Mesodermal cell (in vitro differentiated cells): ENCODE results near the gene CALN1.

Experiments
- H3K27ac ChIP-seq: 2 replicates; pipeline ENCODE4 v1.7.0; 2013; ENCODE audit warnings: mild to moderate bottlenecking, low read depth, low read length, moderate library complexity; ENCODE audit not compliant: severe bottlenecking
- H3K36me3 ChIP-seq: 2 replicates; pipeline ENCODE4 v1.7.1; 2013; ENCODE audit warnings: mild to moderate bottlenecking, low read length, moderate library complexity; ENCODE audit not compliant: control insufficient read depth, insufficient read depth
- H3K4me1 ChIP-seq: one replicate; pipeline ENCODE4 v1.7.1; 2013; ENCODE audit warnings: mild to moderate bottlenecking, low read length; ENCODE audit not compliant: insufficient read depth, control insufficient read depth, poor library complexity, severe bottlenecking
- H3K4me3 ChIP-seq: 2 replicates; pipeline ENCODE4 v1.7.0; 2013; ENCODE audit warnings: low read length, control low read depth, mild to moderate bottlenecking; ENCODE audit not compliant: insufficient read depth, poor library complexity, severe bottlenecking; ENCODE audit errors: extremely low read depth
- H3K9me3 ChIP-seq: 2 replicates; pipeline ENCODE4 v1.7.1; 2013; ENCODE audit warnings: mild to moderate bottlenecking, low read length, moderate library complexity; ENCODE audit not compliant: control insufficient read depth
- WGBS, 2 experiments: methylation state at CpG; one replicate each; pipeline ENCODE4 v1.1.5; 2013; ENCODE audit warnings: missing lambda C conversion rate in 2 of 2; ENCODE audit not compliant: insufficient coverage in 2 of 2; 5-methylcytosine and 5-hydroxymethylcytosine counted together

Gene CALN1

DNA sequence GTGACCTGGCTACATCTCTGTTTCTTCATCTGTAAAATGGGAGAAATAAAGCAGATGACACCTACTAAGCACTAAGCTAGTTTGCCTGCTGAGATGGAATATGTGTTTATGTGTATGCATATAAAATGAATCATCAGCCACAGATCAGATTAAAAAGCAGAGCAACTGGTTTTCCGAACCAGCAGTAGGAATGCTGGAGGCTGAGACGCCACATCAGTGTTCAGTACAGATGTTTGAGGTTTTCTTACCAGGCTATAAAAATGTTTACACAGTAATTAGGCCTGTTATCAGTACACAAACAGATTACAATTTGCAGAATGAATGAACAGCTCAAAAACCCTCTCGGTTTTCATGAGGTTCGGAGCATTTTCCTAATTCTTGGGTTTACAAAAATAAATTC lies 85.8 kb downstream of the CALN1 start:
- no peak overlapping the region for H3K27ac ChIP-seq
- 100% methylated on average over 2 of the region's 4 CpGs; no CpG with 5 or more reads in 1 of the 2 experiments for WGBS, 2 experiments
- no peaks in the 10 kb centered on the region for H3K36me3 ChIP-seq
- no peaks in the 10 kb centered on the region for H3K4me1 ChIP-seq
- H3K9me3 ChIP-seq, result no peaks in the 10 kb centered on the region
- no peak overlapping the region for H3K4me3 ChIP-seq

DNA sequence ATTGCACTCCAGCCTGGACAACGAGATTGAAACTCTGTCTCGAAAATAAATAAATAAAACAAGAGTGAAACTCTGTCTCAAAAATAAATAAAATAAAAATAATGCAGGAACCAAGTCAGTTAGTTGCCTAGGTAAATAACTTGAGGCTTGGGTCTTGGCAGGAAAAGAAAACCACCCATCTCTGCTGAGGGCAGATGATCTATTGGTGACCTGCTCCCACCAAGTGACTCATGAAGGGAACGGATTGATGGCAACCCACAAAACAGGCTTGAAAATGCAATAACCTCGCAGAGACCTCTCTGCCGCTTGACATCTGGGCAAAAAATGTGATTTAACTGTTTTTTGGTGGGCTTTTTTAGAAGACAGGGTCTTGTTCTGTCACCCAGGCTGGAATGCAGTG lies 86.6 kb downstream of the CALN1 start:
- no peak overlapping the region for H3K4me3 ChIP-seq
- WGBS, 2 experiments, result 94 to 96% methylated on average over 2 to 3 of the region's 5 CpGs
- H3K9me3 ChIP-seq, result no peaks in the 10 kb centered on the region
- no peaks in the 10 kb centered on the region for H3K4me1 ChIP-seq
- no peak overlapping the region for H3K27ac ChIP-seq
- H3K36me3 ChIP-seq, result no peaks in the 10 kb centered on the region

DNA sequence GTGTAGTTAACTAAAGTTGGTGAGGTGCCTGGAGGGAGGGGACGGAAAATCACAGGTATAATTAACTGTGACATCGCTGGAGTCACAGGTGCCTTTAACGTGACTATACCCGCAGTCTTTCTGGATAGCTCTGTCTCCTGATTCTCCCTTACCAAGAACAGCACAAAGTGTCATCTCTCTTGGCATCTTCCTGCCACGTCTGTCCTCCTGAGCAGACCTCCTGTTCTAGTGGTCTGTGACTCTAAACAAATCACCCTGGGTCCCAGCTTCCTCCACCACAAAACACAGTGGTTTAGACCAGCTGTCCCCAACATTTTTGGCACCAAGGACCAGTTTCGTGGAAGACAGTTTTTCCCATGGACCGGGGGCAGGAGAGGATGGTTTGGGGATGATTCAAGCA lies 90.5 kb downstream of the CALN1 start:
- Histone ChIP-seq H3K27ac (no peak overlapping the region), H3K9me3 (no peaks in the 10 kb centered on the region), H3K36me3 (no peaks in the 10 kb centered on the region), H3K4me1 (no peaks in the 10 kb centered on the region), H3K4me3 (no peak overlapping the region)
- WGBS, 2 experiments, result 93 to 95% methylated on average over 2 to 5 of the region's 7 CpGs

DNA sequence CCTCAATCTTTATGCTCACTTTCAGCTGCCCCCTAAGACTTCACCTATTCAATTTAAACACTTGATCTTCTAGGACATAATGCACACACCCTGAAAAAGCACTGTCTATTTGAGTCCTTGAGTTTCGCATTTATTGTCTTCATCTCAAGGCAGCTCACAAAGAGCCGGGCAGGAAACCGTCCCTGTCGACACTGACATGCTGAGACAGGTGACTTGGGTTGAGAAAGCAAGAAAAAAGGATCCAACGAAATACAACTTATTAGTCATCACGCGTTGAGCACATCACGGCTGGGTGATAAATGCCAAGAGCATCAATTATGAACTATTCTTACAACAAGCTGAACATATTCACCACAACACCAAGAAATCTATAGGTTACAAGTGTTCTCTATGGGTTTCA lies 91.1 kb downstream of the CALN1 start:
- Histone ChIP-seq H3K4me3 (no peak overlapping the region), H3K4me1 (no peaks in the 10 kb centered on the region), H3K36me3 (no peaks in the 10 kb centered on the region), H3K9me3 (no peaks in the 10 kb centered on the region), H3K27ac (no peak overlapping the region)
- 89 to 93% methylated on average over 8 of the region's 8 CpGs for WGBS, 2 experiments

DNA sequence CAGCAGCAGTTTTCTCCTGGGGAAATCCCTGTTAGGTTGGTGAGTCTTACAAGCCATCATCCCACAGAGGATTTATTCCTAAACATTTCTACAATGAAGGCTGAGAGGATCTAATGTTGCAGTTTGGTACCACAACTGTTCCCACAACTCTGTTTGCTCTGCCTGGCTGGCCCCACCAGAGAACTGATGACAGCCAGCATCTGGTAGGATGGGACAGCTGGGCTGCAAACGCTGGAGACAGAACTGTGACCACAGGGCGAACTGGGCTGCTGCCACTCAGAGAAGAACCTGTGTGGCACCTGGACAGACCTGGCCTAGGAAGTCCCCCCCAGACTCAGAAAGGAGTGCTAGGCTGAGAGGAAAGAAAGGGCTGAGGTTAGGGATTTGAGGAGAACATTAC lies 94.8 kb downstream of the CALN1 start:
- 57 to 79% methylated on average over 2 of the region's 2 CpGs for WGBS, 2 experiments
- Histone ChIP-seq H3K9me3 (no peaks in the 10 kb centered on the region), H3K27ac (no peak overlapping the region)

DNA sequence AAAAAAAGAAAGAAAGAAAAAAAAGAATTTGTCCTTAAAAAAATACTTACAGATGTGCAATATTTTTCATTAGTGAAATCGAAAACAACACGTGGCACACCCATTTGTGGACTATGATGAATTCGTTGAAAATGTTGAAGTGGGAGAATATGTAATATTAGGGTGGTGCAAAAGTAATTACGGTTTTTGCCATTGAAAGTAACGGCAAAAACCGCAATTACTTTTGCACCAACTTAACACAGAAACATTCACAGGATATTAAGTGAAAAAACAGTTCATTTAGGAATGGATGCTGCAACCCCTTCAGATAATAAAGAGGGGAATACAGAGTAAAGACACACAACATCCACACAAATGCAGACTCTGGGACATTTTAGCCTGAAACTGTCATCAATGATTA lies 96.0 kb downstream of the CALN1 start:
- no peak overlapping the region for H3K27ac ChIP-seq
- H3K36me3 ChIP-seq, result no peaks in the 10 kb centered on the region
- 100% methylated on average over 3 of the region's 6 CpGs; no CpG with 5 or more reads in 1 of the 2 experiments for WGBS, 2 experiments
- no peak overlapping the region for H3K4me3 ChIP-seq
- no peaks in the 10 kb centered on the region for H3K4me1 ChIP-seq
- H3K9me3 ChIP-seq, result no peaks in the 10 kb centered on the region

More for the DNA sequence above, 94.8 kb downstream of the CALN1 start:
- Histone ChIP-seq H3K4me3 (no peak overlapping the region), H3K36me3 (no peaks in the 10 kb centered on the region), H3K4me1 (no peaks in the 10 kb centered on the region)

DNA sequence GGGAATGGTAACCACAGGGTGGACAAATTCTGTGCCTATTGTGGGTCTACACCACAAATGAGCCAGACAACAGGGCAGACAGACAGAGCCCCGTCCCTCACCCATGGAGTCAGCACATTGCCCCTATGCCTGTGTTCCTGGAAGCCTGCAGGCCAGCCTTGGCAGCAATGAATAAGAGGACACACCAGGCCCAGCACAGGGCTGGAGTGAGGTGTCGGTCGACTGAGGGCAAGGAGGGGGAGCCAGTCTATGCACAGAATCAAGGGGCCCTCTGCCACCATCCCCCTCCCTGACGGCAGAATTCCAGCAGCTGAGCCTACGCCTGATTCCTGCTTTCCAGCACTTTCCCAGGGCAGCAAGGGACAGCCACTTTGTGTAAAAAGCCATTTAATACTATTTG lies 98.2 kb downstream of the CALN1 start:
- WGBS, 2 experiments, result 79 to 80% methylated on average over 4 of the region's 5 CpGs
- Histone ChIP-seq H3K27ac (no peak overlapping the region), H3K4me1 (no peaks in the 10 kb centered on the region), H3K9me3 (no peaks in the 10 kb centered on the region), H3K36me3 (no peaks in the 10 kb centered on the region), H3K4me3 (no peak overlapping the region)

DNA sequence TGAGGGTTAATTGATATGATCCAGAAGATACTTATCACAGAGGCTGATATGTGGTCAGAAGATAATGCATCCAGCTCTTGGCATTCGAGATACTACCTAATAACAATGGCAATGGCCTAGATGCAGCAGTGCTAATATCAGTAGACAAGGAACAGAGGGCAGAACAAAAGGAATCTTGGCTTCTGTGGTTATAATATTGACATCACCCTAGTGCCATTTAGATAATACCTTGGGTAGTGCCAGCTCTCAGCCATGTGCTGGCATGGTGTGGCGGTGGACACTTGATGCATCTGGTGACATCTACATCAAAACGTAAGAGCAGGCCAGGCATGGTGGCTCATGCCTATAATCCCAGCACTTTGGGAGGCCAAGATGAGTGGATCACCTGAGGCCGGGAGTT lies 101.8 kb downstream of the CALN1 start:
- H3K4me3 ChIP-seq, result no peak overlapping the region
- no peaks in the 10 kb centered on the region for H3K4me1 ChIP-seq
- H3K36me3 ChIP-seq, result no peaks in the 10 kb centered on the region
- H3K9me3 ChIP-seq, result no peaks in the 10 kb centered on the region
- no peak overlapping the region for H3K27ac ChIP-seq
- 85 to 91% methylated on average over 3 to 4 of the region's 4 CpGs for WGBS, 2 experiments

DNA sequence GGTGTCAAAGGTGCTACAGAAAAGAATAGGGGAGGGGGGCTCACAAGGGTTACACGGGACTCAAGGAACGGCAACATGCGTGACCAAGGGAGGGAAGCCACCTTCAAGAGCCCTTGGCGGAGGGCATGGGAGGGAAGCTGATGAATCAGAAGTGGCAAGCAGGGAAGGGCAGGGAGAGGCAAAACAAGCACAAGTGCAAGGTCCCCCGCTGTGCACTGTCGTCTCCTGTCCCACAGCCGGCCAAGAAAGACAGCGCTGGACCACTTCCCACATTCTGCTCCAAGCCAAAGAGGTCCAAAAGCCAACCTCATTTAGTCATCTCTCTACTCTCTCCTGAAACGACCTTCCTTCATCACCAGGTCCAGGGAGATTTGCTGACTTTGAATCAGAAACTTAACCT lies 102.7 kb downstream of the CALN1 start:
- no peaks in the 10 kb centered on the region for H3K9me3 ChIP-seq
- 86 to 97% methylated on average over 6 to 9 of the region's 9 CpGs for WGBS, 2 experiments
- H3K27ac ChIP-seq, result no peak overlapping the region

DNA sequence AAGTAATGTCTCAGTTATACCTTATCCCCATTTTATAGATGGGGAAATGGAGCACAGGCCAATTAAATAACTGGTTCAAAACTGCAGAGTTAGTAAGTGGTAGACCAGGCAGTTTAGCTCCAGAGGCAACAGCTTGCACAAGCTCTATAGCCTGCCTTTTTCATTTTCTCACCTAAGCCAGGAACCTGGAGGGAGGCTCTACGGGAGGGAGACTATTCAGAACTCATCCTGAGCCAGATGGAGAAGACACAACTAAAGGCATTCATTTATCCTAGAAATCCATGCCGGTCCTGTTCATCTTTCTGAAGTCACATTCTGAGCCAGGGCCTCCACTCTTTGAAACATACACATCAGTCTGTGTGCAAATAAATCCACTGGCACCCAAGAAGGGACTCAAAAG lies 103.2 kb downstream of the CALN1 start:
- WGBS, 2 experiments, result 94 to 96% methylated on average over 2 of the region's 2 CpGs
- Histone ChIP-seq H3K9me3 (no peaks in the 10 kb centered on the region), H3K4me1 (no peaks in the 10 kb centered on the region), H3K27ac (no peak overlapping the region), H3K36me3 (no peaks in the 10 kb centered on the region), H3K4me3 (no peak overlapping the region)

More for the DNA sequence above, 102.7 kb downstream of the CALN1 start:
- H3K4me1 ChIP-seq, result no peaks in the 10 kb centered on the region
- no peaks in the 10 kb centered on the region for H3K36me3 ChIP-seq
- no peak overlapping the region for H3K4me3 ChIP-seq

DNA sequence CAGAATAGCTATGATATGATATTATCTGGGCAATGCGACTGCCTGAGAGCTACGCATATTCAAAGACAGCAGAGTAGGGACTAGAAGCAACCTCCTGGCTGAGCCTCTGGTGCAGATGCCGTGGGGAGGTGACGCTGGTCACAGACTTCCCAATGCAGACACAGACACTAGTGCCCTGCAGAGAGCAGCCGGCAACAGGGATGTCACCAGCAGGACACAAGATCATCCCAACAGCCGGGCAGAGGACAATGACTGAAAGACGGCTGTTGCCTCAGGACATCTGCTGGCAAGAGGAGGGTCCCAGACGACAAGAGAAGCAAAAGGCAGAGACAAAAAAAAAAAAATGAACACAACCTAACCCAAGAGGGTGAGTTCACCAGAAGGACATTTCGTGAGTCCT lies 104.6 kb downstream of the CALN1 start:
- WGBS, 2 experiments, result 80 to 84% methylated on average over 5 to 9 of the region's 9 CpGs
- Histone ChIP-seq H3K4me3 (no peak overlapping the region), H3K27ac (no peak overlapping the region), H3K4me1 (no peaks in the 10 kb centered on the region), H3K36me3 (no peaks in the 10 kb centered on the region), H3K9me3 (no peaks in the 10 kb centered on the region)
